HG03135 (cell line): ENCODE measurements around the gene ROBO3.

Source experiments
- ATAC-seq: cut with Tn5 transposase; IDR thresholded peaks from one replicate; pipeline ENCODE4 v1.9.1; 2021; ENCODE audit warnings: mild to moderate bottlenecking, moderate library complexity; ENCODE audit not compliant: unreplicated experiment

ROBO3 gene

GRCh38 chr11:124890151-124890550, 24.9 kb downstream of the ROBO3 start:
- ATAC-seq = no peak

GRCh38 chr11:124890683-124891372, 25.6 kb downstream of the ROBO3 start:
- no peak for ATAC-seq

GRCh38 chr11:124891373-124891861, 26.2 kb downstream of the ROBO3 start:
- ATAC-seq = no peak

DNA sequence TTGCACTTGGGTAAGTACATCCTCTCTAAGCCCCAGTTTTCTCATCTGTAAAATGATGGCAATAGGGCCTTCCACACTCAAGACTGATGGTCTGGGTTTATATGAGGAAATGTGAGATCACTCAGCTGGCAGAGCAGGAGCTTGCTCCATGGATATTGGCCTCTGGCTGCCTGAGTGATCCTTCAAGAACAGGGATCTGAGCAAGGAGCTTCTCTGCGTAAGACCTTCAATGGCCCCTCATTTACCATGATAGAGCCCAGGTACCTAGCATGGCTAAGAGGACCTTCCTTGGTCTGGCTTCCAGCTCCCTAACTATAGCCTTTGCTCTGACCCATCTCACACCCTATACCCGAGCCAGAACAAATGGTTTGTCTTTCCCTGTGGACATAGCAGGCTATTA, 26.9 kb downstream of the ROBO3 start:
- ATAC-seq = no peak

- ATAC-seq = no peak
Observed at GRCh38 chr11:124892750-124893454, 27.7 kb downstream of the ROBO3 start.

- ATAC-seq = no peak
Observed at GRCh38 chr11:124893781-124894401, 28.7 kb downstream of the ROBO3 start.

GRCh38 chr11:124894606-124895430, 29.6 kb downstream of the ROBO3 start:
- ATAC-seq = no peak

DNA sequence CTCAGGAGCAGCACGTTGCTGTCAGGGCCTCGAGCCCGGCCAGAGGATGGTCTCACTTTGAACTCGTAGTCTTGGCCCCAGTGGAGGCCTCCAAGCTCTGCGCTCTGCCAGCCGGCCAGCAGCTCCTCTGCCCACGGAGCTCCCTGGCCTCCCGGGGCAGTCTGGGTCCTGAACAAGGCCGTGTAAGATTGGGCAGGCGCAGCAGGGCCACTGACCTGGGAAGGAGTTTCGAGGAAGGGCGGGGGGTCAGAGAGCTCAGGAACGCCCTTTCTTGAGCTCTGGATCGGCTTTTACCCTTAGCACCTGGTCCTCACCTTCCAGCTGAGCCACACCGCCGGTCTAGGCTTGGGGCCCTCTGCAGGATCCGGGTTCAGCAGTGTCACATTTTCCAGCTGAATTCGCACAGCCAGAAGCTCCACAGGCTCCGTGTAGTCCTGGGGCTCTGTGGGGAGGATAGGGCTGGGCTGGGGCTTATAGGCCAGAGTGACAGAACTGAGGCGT, 30.3 kb downstream of the ROBO3 start:
- no peak for ATAC-seq

DNA sequence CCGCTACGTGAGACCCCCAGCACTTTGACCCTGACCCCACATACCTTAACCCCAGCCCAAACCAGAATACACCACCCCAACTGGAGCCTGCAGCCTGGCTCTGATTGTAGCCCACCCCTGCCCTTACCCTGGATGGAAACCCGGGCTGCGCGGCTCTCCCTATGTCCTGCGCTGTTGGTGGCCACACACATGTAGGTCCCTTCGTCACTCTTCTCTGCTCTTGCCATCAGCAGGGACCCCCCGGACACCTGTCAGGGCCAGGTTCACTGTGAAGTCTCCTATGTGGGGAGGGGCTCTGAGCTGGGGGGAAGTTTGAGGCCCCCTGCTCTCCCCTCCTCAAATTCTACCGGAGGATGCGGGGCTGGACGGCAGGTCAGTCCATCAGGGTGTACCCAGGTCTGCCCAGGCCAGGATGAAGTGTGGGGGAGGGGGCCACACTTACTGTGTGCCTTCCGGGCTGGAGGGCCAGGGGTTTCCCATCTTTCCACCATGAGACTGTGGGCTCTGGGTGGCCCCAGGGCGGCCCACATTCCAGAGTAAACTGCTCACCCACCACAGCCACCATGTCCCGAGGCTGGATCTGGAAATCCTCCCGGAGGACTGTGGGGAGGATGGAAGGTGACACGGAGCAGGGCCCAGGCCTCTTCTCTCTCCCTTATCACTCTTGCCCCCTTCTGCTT, 31.0 kb downstream of the ROBO3 start:
- no peak for ATAC-seq

DNA sequence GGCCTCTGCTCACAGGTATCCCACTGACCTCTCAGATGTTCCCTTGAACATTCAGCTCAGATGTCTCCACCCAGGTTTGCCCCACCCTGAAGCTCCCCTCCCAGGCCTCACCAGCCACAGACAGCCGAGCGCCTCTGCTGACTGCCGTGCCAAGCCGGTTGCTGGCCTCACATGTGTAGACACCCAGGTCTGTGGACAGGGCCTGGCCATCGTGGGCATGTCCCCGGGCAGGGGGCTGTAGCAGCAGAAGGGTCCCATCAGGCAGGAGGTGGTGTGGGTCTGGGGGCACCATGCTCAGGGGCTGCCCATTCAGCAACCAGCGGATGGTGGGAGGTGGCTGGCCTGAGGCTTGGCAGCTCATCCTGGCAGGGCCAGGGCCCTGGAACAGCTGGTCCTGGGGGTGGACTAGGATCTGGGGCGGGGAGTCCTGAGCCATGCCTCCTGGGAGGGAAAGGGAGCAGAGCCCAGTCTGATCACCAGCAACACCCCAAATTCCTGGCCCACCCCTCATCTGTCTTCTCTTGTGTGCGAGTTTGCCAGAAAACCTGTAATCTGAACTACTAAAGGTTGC, 31.7 kb downstream of the ROBO3 start:
- ATAC-seq = no peak

DNA sequence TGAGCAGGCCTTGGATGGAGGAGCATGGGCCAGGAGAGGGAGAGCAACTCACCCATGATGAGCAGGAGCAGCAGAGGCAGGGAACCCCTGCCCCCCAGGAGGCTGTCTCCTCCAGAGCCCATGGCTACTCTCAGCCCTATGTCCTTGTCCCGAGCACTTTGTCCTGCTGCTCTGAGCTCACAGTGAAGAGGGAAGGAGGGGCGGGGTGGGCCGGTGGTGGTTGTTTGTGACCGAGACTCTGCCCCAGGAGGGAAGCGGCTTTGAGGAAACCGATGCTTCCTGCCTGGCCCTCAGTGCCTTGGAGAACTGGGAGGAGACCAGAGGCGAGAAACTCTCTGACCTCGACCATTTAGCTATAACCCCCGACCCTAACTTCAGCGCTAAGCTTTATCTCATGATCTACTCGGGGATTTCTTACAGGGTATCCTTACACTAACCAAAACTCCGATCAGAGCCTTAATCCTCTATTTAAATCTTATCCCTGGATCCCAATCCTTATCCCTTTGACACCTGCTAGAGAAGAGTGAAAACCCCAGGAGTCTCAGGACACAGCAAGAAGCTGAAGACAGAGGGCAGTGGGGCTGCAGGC, 32.5 kb downstream of the ROBO3 start, which contains the start of gene ROBO4:
Gene ROBO4 (minus strand): TSS at position 192 of the 589 bp plus-strand sequence. CDS start 70 bp downstream, at position 122.
- no peak for ATAC-seq

DNA sequence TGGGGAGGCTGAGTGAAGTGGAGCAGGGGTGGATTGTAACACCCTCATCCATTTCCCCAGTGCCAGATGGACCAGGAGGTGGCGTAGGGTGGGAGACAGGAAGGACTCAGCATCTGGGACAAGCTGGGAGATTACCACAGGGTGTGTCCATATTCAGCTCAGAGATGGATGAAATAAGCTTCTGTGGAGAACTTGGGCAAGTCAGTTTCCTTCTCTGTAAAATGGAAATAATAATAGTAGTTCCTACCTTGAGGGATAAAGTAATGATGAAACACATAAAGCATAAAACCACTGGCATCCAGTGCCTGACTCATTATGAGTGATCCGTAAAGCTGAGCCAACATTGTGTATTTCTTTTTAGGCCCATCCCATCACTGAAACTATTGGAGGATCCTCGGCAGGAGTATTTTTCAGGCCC, 33.0 kb downstream of the ROBO3 start:
- ATAC-seq = no peak

DNA sequence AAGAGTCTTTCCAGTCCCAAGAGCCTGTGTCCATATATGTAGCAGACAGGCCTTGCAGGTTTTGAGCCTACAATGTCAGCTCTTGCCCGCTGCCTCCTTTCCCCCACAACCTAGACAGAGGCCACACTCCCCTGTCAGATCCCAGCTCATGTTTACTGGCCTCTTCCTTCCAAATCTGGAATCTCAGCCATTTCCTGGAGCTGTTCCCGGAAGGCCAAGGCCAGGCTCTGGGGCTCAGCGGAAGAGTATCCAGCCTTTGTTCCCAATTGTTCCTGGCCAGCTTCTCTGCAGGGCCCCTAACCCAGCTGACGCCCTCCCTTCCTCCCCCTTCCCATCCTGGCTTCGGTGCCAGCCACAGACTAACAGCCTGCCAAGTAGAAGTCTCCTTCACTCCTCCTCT, 33.5 kb downstream of the ROBO3 start:
- no peak for ATAC-seq

DNA sequence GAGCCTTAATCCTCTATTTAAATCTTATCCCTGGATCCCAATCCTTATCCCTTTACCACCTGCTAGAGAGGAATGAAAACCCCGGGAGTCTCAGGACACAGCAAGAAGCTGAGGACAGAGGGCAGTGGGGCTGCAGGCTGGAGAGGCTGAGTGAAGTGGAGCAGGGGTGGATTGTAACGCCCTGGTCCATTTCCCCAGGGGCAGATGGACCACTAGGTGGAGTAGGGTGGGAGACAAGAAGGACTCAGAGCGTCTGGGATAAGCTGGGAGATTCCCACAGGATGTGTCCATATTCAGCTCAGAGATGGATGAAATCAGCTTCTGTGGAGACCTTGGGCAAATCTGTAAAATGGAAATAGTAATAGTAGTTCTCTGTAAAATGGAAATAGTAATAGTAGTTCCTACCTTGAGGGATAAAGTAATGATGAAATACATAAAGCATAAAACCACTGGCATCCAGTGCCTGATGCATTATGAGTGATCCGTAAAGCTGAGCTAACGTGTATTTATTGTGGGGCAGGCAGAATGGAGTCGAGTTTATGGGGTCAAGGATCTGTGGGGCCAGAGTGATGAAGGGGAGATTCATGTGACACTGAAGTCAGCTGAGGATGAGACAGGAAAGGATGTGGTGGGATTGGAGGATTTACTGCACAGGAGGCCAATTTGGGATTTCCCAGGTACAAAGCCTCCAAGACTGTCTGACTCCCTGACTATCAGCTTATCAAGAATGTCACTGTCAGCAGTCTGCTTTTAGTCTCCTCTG, 34.3 kb downstream of the ROBO3 start:
- ATAC-seq = no peak

DNA sequence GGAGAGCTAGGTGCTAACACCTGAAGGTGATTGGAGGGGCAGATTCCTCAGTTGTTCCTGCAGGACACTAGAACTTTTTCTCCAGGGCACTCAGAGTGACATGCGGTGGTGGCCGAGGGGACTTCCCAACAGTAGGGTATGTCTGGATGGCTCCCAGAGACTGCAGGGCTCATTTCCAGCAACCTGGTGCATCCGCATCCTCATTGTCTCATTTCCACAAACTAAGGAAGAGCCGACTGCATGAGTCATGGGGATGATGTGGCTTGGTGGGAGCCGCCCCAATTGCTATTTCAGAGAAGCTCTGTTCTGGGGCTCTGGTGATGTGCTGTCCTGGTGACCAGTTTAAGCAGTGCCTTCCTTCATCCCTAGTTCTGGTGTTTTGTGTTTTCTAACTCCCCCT, 35.2 kb downstream of the ROBO3 start:
- ATAC-seq = no peak

DNA sequence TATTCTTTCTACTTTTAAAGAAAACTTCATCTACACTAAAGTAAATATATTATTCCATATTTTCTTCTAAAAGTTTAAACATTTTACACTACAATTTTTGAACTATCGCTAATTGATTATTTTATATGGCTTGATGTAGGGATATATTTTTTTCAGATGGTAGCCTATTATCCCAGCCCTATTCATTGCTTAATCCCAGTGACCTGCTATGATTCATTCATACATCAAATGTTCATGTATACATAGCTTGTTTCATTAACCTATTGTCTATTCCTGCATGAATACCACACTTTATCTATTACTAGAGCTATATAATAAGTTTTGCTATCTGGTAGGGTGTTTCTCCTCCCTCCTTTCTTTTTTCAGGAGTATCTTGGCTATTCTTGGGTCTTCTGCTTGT, 37.4 kb downstream of the ROBO3 start:
- ATAC-seq = no peak

DNA sequence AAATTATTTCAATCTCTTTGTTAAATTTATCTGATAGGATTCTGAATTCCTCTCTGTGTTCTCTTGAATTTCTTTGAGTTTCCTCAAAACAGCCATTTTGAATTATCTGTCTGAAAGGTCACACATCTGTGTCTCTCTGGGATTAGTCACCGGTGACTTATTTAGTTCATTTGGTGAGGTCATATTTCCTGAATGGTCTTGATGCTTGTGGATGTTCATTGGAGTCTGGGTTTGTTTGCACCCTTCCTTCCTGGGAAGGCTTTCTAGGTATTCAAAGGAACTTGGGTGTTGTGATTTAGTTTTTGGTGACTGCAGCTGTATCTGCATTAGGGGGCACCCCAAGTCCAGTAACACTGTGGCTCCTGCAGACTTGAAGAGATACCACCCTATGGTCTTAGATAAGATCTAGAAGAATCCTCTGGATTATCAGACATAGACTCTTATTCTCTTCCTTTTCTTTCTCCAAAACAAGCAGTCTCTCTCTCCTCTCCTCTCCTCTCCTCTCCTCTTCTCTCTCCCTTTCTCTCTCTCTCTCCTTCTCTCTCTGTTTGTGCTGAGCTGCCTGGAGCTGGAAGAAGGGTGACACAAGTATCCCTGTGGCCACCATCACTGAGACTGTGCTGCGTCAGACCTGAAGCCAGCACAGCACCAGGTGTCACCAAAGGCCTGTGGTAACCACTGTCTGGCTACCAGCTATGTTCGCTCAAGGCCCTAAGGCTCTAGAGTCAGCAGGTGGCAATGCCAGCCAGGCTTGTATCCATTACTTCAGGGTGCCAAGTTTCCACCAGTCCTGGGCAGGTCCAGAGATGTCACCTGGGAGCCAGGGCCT, 50.5 kb downstream of the ROBO3 start:
- no peak for ATAC-seq

- ATAC-seq = no peak
Observed at GRCh38 chr11:124916370-124916710, 51.1 kb downstream of the ROBO3 start.
